Measurements from ENCODE around the gene ZNF408. TPM values are rescaled to one million over a fixed set of nuclear protein-coding genes. Genes with fewer than 3 reads are reported as not detected.
A peak's percentile ranks its signal among the peaks of the same experiment; 100 is the strongest.

ZNF408 gene
- total and polyA plus RNA-seq, 2 of the 13 experiments (the other 11 are each of a cell fraction or from before 2014, with no cell fraction given): 11.2 to 12.5 TPM

- TF ChIP-seq POLR2AphosphoS5 (IDR thresholded peaks at IDR 0.05; ENCODE audit: low read depth, low read length) (peak; percentile 51; the same call in 1 of the 2 replicates), TOPORS (CRISPR knock-in tag; IDR thresholded peaks at IDR 0.05) (no peak), DZIP1 (CRISPR knock-in tag; IDR thresholded peaks at IDR 0.05) (0 out of 2 replicates have a peak, but pooled peaks have one; percentile 3), SAFB2 (CRISPR knock-in tag; IDR thresholded peaks at IDR 0.05; ENCODE audit: borderline replicate concordance, low read depth) (no peak)
Measured at GRCh38 chr11:46701078-46701654, 335 bp downstream of the ZNF408 start (continued).

- Histone ChIP-seq H4K20me1 (ENCODE audit: insufficient read depth, low read length) (no peaks in the 10 kb centered on the region), H3K79me2 (ENCODE audit: insufficient read depth, low read length) (peaks cover 27% of the 10 kb centered on the region), H3K4me1 (ENCODE audit: insufficient read depth, low read length) (peaks cover 30% of the 10 kb centered on the region), H3K4me3 (replicated peaks in 1 of 3; ENCODE audit: insufficient read depth in 1 of 3, low read depth in 2 of 3, low read length in 3 of 3) (no peak overlapping the region), H2AFZ (ENCODE audit: low read length) (no peak overlapping the region), H3K9ac (ENCODE audit: insufficient read depth, low read depth, low read length) (no peak overlapping the region), H3K9me3 (ENCODE audit: low read length) (no peaks in the 10 kb centered on the region), H3K27ac (ENCODE audit: extremely low read length, insufficient read depth, low read length) (no peak overlapping the region), H3K4me2 (ENCODE audit: low read depth, low read length) (no peak overlapping the region), H3K36me3 (replicated peaks in 1 of 2; ENCODE audit: control insufficient read depth in 1 of 2, insufficient read depth in 2 of 2, low read length in 2 of 2) (peaks cover 25 to 46% of the 10 kb centered on the region in 2 experiments), H3K27me3 (ENCODE audit: control insufficient read depth in 1 of 2, insufficient read depth in 2 of 2, low read length in 2 of 2) (no peaks in the 10 kb centered on the region; a peak in 1 of 5 replicates)
- ChIA-PET POLR2A (interaction anchor here (11.5 kb wide), 1 partner anchor 13 kb away, joined by 272 read pairs; the partner anchor contains the start of gene F2), CTCF (ENCODE audit: low intra/inter-chr PET ratio, low total read pairs) (no interaction called here)
- FAIRE-seq (no peak), DNase-seq (ENCODE audit: low spot score) (no peak), ATAC-seq (no peak)
- 98% methylated on average over 21 of the region's 31 CpGs for WGBS (ENCODE audit: low lambda C conversion rate)
- BruUV-seq (replicated peaks): no TSS peak
- intact Hi-C loops (cut with micrococcal nuclease; ENCODE audit: unreplicated experiment) (no loop called here), in situ Hi-C loops (cut with HindIII; ENCODE audit: extremely low pct_ligation_motif_present, low pct_unique_long_range_greater_than_20kb) (no loop called here)
- TF ChIP-seq AGO2 (optimal IDR thresholded peaks at IDR 0.05; ENCODE audit: low read depth, low read length) (peak; percentile 40), KDM2A (CRISPR knock-in tag; IDR thresholded peaks at IDR 0.05; ENCODE audit: borderline replicate concordance, low read depth) (no peak), ATAD3A (CRISPR knock-in tag; IDR thresholded peaks at IDR 0.05) (no peak), ARNT (IDR thresholded peaks at IDR 0.05) (no peak), RBFOX2 (IDR thresholded peaks at IDR 0.05; ENCODE audit: low read depth, low read length) (peak; percentile 74), ETV6 (CRISPR knock-in tag; conservative IDR thresholded peaks at IDR 0.05) (no peak)
- TF ChIP-seq, protein P1, sequence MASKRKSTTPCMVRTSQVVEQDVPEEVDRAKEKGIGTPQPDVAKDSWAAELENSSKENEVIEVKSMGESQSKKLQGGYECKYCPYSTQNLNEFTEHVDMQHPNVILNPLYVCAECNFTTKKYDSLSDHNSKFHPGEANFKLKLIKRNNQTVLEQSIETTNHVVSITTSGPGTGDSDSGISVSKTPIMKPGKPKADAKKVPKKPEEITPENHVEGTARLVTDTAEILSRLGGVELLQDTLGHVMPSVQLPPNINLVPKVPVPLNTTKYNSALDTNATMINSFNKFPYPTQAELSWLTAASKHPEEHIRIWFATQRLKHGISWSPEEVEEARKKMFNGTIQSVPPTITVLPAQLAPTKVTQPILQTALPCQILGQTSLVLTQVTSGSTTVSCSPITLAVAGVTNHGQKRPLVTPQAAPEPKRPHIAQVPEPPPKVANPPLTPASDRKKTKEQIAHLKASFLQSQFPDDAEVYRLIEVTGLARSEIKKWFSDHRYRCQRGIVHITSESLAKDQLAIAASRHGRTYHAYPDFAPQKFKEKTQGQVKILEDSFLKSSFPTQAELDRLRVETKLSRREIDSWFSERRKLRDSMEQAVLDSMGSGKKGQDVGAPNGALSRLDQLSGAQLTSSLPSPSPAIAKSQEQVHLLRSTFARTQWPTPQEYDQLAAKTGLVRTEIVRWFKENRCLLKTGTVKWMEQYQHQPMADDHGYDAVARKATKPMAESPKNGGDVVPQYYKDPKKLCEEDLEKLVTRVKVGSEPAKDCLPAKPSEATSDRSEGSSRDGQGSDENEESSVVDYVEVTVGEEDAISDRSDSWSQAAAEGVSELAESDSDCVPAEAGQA (IDR thresholded peaks at IDR 0.05; ENCODE audit: low read depth): no peak
- TF ChIP-seq, protein P1 (CRISPR knock-in tag; IDR thresholded peaks at IDR 0.05; ENCODE audit: borderline replicate concordance): no peak
Measured at GRCh38 chr11:46705070-46705688, 4.3 kb downstream of the ZNF408 start.
